C4-2B (cell line): ENCODE results near the gene ARX.

Experiments
- ZFX ChIP-seq: fragments of 450-650 bp; IDR thresholded peaks from 2 replicates; pipeline ENCODE4 v1.6.1; 2017
- TF ChIP-seq, protein P1 (sequence below): fragments of 450-650 bp; conservative IDR thresholded peaks from 2 replicates; pipeline ENCODE4 v1.5.1; 2017; ENCODE audit warnings: mild to moderate bottlenecking

DNA sequence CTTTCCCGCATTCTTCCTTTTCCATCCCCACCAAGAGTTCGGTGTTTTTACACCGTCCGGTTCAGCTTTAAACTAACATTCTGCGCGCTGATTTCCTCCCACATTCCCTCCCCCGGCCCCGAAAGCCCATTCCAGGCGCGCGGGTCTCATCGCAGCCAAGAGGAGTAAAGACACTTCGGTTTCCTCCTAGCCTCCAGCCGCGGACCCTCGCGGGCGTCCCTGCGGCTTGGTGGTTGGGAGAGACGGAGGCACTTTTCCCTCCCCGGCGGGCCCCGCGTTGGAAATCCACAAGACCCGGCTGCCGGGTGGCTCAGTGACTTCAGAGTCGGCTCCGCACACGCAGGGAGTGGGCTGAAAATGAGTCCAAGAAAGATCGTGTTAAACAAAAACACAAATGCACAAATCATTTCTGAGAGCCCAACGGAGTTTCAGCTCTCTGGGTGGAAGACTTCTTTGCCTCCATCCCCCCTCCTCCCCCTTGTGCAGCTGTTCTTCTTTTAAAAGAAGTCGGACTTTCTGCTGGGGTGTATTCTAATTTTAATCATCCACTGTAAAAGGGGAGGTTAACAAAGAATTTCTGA, 2.0 kb upstream of the ARX start:
- TF ChIP-seq, protein P1, sequence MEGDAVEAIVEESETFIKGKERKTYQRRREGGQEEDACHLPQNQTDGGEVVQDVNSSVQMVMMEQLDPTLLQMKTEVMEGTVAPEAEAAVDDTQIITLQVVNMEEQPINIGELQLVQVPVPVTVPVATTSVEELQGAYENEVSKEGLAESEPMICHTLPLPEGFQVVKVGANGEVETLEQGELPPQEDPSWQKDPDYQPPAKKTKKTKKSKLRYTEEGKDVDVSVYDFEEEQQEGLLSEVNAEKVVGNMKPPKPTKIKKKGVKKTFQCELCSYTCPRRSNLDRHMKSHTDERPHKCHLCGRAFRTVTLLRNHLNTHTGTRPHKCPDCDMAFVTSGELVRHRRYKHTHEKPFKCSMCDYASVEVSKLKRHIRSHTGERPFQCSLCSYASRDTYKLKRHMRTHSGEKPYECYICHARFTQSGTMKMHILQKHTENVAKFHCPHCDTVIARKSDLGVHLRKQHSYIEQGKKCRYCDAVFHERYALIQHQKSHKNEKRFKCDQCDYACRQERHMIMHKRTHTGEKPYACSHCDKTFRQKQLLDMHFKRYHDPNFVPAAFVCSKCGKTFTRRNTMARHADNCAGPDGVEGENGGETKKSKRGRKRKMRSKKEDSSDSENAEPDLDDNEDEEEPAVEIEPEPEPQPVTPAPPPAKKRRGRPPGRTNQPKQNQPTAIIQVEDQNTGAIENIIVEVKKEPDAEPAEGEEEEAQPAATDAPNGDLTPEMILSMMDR, result no peak
- TF ChIP-seq ZFX, result no peak
